Measurements from ENCODE around the gene ABCF2.

DNA sequence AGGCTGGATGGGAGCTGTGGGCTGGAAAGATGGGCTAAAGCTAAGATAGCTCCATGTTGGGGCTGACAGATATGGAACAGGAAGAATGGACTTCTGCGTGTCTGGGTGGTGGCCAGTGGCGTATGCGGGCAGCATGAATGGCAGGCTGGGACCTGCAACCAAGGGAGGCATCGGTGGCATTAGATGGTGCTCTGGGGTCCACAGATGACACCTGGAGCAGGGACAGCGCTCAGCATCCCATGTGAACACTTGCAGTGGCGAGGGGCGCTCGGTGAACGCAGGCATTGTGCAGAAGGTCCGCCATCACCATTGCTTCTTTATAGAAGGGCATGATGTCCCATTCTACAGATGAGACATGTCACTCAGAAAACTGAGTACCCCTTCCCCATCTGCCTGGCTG lies 42.5 kb upstream of the ABCF2 start:
- TF ChIP-seq POLR2A (IDR thresholded peaks at IDR 0.05) (no peak), CTCF (IDR thresholded peaks at IDR 0.05 in 8 of 11, conservative IDR thresholded peaks at IDR 0.05 in 3 of 11) (no peak), POLR2AphosphoS5 (IDR thresholded peaks at IDR 0.05) (no peak)

All from spleen (tissue), 7 donors.